NCI-H1092 (cell line): ENCODE data around the gene TNFSF12.

Source experiments
- DNase-seq: peaks from one replicate; lab custom pipeline; 2025; lab: John Stamatoyannopoulos, UW

Gene TNFSF12

DNA sequence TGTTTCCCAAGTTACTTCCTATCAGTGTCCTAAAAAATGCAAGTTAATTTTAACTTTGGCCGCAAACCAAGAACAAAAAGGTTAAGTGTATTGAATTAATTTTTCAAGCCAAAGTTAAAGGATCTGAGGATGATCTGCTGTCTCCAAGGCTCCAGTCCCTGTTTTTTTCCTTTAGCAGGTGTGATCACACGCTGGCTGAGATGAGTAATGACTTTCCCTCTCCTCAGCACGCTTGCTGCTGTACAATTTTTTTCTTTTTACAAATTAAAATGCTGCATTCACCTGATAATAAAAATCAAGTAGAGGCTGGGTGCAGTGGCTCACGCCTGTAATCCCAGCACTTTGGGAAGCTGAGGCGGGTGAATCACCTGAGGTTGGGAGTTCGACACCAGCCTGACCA is 3.9 kb upstream of the TNFSF12 start:
- no peak for DNase-seq

DNA sequence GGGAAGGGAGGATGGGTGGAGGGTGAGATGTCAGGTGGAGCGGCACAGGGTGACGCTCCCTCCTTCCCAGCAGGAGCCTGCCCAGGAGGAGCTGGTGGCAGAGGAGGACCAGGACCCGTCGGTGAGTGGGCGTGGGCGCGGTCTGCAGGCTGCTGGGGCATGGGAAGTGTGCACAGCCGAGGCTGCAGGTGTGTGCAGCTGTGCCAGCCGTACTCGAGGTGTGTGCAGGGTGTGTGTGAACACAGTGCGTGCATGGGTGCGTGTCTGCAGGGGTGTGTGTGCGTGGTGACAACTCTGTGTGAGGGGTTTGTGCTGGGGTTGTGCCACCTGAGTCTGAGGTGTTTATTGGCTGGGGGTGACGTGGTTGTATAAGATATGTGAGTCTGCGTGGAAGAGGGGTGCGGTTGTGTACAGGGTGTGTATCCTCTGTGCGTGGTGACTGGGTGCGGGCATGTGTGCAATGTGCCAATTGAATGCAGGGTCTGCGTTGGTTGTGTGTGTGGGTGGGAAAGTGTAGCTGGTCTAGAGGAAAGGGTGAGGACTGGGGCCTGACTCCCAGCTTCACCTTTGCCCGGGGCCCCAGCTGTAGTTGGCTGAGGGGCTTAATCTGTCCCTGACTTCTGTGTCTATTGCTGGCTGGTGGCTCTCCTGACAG is 670 bp downstream of the TNFSF12 start:
- DNase-seq = no peak

DNA sequence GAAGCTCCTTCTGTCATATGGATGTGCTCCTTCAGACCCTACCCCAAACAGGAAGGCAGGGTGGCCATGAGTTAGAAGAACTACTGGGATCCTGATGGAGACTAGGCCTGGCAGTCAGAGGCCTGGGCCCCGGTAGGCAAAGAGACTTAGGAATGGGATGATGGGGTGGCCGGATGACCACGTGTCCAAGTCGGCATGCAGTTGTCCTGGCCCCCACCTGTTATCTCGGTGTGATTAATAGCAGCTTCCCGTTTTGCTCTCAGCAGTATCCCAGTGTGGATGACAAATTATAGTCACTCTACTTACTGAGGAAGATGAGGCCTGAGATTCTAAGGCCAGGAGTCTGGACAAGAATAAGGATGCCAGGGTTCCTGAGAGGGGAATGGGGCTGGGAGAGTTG is 1.5 kb downstream of the TNFSF12 start:
- DNase-seq = no peak

DNA sequence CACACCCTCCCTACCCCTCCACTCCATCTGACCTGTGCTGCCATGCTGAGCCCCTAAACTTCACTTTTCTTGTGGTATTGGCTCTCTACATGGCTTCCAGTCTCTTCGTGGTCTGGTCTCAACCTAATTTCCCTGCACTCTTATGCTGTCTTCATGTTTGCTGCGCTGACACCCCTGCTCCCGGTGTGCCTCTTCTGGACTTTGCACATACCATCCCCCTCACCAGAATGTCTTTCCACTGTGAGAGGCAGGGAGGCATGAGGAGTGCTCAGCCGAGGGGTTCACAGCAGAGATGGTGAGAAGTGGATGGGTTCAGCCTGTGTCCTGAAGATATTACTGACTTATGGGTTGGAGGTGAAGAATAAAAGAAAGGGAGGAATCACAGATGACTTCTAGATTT is 2.5 kb downstream of the TNFSF12 start:
- no peak for DNase-seq

DNA sequence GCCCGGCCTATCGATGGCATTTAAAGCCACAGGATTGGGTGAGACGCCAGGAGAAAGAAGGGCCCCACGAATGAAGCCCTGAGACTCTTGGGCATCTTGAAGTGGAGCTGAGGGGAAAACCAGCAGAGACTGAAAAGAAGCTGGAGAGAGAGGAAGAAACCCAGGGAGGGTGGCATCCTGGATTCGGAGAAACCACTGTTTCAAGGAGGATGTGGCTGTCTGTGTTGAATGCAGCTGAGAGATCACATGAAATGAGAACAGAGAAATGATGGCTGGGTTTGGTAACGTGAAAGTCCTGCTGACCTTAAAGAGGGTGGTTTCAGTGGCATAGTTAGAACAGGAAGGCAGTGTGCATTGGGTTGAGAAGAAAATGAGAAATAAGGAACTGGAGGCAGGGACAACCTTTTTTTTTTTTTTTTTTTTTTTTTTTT is 3.8 kb downstream of the TNFSF12 start:
- no peak for DNase-seq

DNA sequence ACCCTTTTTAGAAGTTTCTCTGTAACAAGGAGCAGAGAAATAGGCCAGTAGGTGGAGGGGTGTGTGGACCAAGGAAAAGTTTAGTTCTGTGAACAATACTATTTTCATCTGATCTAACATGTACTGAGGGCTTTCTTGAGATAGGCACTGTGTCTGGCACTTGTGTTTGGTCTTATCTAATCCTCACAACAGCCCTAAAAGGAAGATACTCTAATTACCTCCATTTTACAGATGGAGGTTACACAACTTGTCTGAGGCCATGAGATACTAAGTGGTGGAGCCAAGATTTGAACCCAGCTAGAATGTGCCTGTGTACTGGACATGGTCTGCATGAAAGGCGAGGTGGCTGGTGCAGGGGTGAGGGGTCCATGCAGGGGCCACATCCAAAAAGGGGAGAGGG is 4.5 kb downstream of the TNFSF12 start:
- DNase-seq = no peak

DNA sequence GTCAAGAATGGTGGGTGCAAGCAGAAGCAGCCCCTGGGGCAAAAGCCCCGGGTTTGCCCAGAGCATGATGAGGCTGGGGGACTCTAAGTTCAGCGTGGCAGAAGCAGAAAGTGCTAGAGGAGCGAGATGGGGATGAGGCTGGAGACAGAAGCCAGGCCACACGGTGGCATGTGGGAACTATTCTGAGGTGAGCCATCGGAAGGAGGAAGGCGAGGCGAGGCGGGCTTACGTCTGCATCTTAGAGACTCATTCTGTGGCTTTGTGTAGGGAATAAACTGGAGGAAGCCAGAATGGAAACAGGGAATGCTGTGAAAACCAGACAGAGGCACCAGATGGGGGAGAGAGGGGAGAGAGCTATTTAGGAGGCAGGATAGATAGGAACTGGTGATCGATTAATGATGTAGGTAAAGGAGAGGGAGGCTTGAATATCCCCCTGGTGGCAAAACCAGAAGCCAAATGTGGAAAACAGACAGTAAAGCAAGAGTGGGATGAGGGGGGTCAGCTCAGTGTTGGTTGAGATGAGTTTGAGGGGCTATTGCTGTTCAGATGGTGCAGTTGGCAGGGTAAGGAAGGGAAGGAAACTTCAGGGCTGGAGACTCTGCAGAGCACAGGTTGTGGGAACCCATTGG is 6.6 kb downstream of the TNFSF12 start:
- no peak for DNase-seq

DNA sequence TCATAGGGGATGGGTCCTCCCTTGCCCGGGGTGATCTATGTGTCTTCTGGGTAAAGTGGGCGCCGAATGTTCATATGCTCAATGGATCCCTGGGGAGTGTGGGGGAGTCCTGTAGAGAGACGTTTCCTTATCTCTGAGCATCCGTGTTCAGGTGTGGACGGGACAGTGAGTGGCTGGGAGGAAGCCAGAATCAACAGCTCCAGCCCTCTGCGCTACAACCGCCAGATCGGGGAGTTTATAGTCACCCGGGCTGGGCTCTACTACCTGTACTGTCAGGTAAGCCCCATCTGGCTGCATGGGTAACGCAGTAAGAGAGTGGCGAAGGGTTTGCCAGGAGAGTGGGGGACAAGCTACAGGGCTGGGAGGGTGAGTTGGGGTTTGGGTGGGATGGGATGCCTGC is 7.8 kb downstream of the TNFSF12 start:
- DNase-seq = no peak

DNA sequence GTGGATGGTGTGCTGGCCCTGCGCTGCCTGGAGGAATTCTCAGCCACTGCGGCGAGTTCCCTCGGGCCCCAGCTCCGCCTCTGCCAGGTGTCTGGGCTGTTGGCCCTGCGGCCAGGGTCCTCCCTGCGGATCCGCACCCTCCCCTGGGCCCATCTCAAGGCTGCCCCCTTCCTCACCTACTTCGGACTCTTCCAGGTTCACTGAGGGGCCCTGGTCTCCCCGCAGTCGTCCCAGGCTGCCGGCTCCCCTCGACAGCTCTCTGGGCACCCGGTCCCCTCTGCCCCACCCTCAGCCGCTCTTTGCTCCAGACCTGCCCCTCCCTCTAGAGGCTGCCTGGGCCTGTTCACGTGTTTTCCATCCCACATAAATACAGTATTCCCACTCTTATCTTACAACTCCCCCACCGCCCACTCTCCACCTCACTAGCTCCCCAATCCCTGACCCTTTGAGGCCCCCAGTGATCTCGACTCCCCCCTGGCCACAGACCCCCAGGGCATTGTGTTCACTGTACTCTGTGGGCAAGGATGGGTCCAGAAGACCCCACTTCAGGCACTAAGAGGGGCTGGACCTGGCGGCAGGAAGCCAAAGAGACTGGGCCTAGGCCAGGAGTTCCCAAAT is 8.4 kb downstream of the TNFSF12 start:
- DNase-seq = no peak

DNA sequence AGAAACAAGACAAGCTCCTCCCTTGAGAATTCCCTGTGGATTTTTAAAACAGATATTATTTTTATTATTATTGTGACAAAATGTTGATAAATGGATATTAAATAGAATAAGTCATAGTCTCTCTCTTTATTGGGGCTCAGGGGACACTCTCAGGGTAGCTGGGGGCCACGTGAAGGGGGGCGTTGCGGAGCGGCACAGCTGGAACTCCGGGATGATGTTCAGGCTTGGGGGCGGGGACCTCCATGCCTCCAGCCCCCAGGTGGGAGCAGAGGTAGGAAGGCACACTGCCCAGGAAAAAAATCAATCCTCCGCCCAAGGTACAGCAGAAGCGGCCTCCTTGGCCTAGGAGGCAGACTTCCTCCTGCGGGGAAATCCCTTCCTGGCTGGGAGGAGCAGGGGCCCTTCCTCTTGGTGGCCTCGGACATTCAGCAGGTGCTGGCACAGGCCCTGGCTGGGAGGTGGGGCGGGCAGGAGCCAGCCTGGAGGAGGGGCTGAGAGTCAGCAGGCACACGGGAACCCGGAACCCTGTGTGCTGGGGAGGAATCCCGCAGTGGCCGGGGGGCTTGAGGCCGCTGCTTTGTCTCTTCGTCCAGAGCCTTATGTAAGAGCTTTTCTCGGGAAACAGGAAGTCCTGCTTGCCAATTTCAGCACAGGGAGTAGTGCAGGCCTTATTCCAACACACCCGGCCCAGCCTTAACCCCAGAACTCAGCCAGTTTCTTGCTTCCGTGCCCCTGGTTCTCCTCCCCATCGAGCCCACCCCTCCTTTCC is 9.1 kb downstream of the TNFSF12 start:
- peak; percentile 46 for DNase-seq

DNA sequence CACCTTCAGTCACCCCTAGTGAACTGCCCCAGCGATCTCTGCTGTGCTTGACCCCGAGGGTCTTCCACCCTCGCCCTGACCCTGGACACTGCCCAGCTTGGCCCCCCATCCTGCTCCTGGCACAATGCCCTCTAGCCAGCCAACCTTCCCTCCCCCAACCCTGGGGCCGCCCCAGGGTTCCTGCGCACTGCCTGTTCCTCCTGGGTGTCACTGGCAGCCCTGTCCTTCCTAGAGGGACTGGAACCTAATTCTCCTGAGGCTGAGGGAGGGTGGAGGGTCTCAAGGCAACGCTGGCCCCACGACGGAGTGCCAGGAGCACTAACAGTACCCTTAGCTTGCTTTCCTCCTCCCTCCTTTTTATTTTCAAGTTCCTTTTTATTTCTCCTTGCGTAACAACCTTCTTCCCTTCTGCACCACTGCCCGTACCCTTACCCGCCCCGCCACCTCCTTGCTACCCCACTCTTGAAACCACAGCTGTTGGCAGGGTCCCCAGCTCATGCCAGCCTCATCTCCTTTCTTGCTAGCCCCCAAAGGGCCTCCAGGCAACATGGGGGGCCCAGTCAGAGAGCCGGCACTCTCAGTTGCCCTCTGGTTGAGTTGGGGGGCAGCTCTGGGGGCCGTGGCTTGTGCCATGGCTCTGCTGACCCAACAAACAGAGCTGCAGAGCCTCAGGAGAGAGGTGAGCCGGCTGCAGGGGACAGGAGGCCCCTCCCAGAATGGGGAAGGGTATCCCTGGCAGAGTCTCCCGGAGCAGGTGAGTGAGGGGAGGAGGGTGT is 9.9 kb downstream of the TNFSF12 start, which contains the start of gene TNFSF13:
TNFSF13 (plus strand) TSS at position 207 of the 776 bp plus-strand sequence; CDS start at position 497, 290 bp downstream.
- DNase-seq = no peak

DNA sequence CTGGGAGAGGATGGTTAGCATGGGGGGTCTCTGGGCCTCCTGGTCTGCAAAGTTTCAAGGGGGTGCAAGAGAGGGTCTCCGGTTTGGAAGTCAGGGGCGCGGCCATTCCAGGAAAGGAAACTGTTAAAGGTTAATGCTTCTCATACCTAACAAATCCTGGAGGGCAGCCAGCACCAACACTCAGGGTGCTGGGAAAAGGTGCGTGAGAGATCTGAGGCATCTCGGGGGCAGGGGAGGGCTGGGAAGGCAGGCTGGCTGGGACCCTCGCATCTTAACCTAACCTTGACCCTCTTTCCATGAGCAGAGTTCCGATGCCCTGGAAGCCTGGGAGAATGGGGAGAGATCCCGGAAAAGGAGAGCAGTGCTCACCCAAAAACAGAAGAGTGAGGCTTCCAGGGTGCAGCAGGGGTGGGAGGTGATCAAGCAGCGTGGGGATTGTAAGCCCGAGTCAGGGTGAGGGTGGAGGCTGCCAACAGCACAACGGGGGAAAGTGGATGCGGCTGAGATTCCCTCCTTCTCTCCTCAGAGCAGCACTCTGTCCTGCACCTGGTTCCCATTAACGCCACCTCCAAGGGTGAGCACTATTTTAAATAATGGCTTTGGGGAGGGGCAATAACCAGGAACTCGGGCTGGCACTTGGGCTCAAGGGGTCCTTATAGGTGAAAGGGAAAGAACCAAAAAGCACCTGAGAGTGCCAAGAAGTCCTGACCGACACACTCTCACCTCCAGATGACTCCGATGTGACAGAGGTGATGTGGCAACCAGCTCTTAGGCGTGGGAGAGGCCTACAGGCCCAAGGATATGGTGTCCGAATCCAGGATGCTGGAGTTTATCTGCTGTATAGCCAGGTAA is 10.7 kb downstream of the TNFSF12 start:
- DNase-seq = no peak

DNA sequence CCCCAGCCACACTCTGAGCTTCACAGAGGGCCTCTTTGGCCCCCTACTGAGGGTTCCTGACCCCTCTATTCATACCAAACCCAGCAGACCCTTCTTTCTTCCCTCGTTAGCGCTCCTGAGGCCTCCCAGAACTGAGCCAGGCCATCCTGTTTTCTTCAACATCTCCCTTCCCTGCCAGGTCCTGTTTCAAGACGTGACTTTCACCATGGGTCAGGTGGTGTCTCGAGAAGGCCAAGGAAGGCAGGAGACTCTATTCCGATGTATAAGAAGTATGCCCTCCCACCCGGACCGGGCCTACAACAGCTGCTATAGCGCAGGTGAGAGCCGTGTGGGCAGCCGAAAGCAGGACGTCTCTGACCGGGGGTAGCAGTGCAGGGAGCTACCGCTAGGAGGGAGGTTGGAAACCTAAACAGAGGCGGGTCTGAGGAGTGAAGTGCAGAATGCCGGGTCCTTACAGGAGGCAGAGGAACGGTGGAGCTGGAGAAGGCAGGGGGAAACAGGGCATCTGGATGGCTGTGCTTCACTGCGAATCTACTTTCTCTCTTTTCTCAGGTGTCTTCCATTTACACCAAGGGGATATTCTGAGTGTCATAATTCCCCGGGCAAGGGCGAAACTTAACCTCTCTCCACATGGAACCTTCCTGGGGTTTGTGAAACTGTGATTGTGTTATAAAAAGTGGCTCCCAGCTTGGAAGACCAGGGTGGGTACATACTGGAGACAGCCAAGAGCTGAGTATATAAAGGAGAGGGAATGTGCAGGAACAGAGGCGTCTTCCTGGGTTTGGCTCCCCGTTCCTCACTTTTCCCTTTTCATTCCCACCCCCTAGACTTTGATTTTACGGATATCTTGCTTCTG is 11.5 kb downstream of the TNFSF12 start:
- DNase-seq = no peak

DNA sequence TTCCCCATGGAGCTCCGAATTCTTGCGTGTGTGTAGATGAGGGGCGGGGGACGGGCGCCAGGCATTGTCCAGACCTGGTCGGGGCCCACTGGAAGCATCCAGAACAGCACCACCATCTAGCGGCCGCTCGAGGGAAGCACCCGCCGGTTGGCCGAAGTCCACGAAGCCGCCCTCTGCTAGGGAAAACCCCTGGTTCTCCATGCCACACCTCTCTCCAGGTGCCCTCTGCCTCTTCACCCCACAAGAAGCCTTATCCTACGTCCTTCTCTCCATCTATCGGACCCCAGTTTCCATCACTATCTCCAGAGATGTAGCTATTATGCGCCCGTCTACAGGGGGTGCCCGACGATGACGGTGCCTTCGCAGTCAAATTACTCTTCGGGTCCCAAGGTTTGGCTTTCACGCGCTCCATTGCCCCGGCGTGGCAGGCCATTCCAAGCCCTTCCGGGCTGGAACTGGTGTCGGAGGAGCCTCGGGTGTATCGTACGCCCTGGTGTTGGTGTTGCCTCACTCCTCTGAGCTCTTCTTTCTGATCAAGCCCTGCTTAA is 12.2 kb downstream of the TNFSF12 start:
- peak; percentile 55 for DNase-seq

DNA sequence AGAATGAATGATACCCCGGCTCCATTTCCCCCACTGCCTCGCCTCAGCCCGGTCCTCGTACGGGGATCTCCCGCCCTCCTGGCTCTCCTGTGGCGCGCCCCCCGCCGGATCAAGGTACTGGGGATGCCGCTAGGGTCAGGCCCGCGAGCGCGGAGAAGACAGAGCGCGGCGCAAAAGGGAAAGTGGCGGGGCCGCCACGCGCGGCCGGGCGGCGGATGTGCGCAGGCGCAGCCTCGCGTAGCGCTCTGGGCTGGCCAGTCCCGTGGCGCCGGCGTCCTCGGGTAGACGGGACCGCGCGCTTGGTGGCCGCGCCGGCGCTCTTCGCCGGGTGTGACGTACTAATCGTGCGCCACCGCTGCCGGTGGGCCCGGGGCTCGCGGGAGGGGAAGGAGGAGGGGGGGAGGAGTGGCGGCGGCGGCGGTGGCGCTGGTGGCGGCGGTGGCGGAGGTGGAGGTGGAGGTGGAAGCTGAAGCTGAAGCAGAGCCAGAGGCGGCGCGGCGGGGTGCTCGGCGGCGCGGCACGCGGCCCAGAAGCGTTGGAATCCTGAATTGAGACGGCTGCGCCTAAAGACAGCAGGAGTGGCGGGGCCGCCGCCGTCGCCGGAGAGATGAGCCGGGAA is 12.8 kb downstream of the TNFSF12 start, which contains the start of gene SENP3:
SENP3 (plus strand) TSS at position 331 of the 619 bp plus-strand sequence. CDS start 1,158 bp downstream, outside the sequence.
- DNase-seq = peak; percentile 75

DNA sequence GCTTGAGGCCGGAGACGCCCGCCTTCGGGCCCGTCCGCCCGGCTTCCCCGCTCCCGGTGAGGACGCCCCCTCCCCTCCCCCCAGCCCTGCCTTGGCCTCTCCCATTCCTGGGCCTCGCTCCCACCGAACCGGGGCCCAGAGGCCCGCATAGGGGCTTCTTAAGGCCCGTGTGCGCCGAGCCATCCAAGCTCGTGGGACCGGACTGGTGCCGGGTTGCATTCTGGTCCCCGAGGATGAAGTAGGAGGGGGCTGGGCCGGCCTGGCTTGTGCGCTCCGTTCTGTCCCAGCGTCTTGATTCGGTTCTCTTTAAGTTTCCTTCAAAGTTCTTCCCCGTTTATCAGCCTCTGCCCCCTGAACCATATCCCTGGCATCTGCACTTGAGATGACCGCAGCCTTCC is 13.3 kb downstream of the TNFSF12 start:
- DNase-seq = no peak

DNA sequence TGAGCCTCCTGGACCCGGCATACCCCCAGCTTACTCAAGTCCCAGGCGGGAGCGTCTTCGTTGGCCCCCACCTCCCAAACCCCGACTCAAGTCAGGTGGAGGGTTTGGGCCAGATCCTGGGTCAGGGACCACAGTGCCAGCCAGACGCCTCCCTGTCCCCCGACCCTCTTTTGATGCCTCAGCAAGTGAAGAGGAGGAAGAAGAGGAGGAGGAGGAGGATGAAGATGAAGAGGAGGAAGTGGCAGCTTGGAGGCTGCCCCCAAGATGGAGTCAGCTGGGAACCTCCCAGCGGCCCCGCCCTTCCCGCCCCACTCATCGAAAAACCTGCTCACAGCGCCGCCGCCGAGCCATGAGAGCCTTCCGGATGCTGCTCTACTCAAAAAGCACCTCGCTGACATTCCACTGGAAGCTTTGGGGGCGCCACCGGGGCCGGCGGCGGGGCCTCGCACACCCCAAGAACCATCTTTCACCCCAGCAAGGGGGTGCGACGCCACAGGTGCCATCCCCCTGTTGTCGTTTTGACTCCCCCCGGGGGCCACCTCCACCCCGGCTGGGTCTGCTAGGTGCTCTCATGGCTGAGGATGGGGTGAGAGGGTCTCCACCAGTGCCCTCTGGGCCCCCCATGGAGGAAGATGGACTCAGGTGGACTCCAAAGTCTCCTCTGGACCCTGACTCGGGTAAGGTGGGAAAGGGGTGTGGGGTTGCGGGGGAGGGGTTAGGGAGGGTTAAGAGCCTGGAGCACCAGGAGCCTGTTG is 14.4 kb downstream of the TNFSF12 start:
- no peak for DNase-seq

DNA sequence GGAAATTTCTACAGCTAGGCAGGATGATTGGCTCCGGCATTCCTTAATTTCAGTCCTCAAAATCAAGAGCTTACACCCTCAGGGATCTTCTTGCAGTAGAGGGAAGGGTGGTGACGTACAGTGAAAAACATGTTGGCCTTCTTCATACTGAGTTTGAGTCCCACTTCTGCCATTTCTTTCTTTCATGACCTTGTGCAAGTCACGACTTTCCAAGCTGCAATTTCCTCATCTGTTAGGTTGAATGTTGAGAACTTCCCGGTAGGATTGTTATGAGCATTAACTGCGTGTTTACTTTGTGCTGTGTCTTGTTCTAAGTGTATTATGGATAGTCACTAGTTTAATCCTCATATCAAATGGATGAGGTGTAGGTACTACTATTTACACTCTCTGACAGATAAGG is 20.7 kb downstream of the TNFSF12 start:
- no peak for DNase-seq
